HT1080 (cell line): Measurements from ENCODE around the gene PNPLA1. TPM values are rescaled to one million over a fixed set of nuclear protein-coding genes. Genes with fewer than 3 reads are reported as not detected.

ENCODE experiments used
- DNase-seq: peaks from one replicate; pipeline ENCODE4 v3.0.0-alpha.2; 2015; ENCODE audit warnings: low read depth
- total RNA-seq: library from RNA; depleted of rRNA; stranded (reverse); fragments of >200 nt; shearing (Covaris generic); gene quantifications from 2 replicates; pipeline ENCODE4 v1.2.3, GENCODE V29; 2014

Gene PNPLA1
- total RNA-seq, 1 experiment from 2014 or later = 0.03 TPM

DNA sequence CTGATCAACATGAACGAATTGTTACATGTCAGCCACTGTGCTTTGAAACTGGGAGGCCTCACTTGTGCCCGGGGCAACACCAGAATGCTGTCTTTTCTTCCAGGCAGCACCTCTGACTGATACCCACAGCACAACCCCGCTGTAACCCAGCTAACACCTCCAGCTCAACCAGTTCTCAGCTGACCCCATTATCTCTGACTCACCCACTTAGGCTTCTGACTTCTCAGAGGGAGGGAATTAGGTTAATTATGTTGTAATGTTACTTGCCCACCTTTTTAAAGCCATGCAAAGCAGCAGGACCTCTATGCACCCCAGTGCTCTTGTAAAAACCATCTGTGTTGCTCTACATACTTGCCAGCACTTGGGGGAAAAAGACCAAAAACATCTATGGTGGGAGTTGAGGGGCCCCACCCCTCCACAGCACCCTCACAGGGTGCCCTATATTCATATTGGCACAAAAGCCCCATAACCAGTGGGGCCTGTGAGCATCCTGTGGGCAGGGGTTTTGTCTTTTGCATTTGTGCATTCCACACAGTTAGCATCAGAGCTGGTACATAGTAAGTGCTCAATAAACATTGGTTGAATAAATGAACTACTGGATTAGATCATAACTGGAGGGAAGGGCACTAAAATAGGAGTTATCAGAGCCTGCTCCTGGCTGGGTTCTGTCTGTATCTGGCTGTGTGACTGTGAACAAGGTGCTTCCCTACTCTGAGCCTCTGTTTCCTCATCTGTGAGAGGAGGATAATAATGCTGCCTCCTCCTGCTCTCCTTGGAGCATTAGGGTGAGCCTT lies 44.6 kb downstream of the PNPLA1 start:
- DNase-seq = peak; percentile 17

- no peak for DNase-seq
These were observed 46.1 kb downstream of the PNPLA1 start for GRCh38 chr6:36315921-36316320.

- no peak for DNase-seq
These were observed 47.8 kb downstream of the PNPLA1 start for GRCh38 chr6:36317623-36318022.

DNA sequence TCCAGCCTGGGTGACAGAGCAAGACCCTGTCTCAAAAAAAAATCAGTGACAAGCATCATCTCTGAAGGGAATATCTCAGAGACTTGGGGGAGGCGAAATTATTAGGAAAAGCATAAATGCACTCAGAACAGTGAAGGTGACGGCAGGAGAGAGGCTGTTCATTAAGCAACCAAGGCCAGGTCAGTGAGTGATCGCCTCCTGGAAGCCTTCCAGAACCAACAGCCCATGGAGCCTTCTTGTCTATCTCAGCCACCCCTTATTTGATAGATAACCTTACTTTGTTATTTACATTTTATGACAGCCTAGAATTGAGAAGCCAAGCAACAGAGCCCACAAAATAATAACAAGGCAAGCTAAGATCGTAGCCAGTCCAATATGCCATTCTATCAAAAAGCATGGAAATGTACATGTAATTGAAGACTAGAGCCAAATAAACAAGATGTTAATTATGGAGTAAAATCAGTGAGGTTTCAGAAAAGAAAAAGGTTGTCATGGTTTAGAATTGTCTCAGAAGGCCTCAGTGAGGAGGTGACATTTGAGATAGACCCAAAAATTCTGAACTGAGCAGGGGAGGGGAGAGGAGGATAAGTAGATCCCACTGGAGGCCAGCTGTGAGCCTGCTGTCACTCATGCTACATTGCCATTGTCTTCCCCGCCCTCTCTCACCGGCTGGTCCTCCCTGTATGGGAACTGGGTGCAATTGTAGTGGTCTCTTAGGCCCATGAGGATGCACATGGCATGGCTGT lies 49.0 kb downstream of the PNPLA1 start:
- DNase-seq = no peak

- no peak for DNase-seq
These were observed 49.5 kb downstream of the PNPLA1 start for GRCh38 chr6:36319436-36319762.

DNA sequence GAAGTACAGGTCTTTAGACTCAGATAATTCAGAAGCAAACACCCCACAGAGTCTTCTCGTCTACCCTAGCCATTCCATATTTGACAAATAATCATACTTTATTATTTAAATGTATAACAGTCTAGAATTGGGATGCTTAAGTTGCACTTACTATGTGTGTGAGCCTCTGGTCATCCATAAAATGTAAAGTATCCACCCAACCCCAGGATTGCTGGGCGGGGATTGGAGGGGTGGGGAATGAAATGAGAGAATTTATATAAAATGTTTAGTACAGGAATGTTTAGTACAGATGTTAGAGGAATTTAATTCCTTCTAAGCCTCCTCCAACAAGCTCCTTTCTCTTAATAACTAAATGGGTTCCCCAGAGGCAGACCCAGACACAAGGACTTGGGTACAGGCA lies 50.0 kb downstream of the PNPLA1 start:
- no peak for DNase-seq

DNA sequence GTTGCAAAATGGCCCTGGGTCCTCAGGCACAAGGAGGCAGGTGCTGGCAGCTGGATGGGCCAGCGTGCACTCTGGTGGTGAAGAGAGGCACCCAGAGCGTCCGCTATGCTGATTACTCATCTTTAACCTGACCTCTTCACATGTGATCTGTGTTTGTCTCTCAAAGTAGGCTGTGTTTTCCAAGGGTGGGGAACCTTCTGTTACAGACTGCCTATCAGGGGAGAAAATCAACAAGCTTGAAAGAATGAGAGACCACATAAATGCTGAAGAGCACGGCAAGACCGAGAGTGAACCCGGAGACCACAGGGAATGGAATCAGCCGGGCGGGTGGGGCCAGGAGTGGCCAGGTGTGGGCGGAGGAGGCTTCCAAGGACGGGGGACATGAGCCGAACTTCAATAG lies 50.6 kb downstream of the PNPLA1 start:
- DNase-seq = peak; percentile 8

- no peak for DNase-seq
These were observed 52.7 kb downstream of the PNPLA1 start for GRCh38 chr6:36322591-36322990.

DNA sequence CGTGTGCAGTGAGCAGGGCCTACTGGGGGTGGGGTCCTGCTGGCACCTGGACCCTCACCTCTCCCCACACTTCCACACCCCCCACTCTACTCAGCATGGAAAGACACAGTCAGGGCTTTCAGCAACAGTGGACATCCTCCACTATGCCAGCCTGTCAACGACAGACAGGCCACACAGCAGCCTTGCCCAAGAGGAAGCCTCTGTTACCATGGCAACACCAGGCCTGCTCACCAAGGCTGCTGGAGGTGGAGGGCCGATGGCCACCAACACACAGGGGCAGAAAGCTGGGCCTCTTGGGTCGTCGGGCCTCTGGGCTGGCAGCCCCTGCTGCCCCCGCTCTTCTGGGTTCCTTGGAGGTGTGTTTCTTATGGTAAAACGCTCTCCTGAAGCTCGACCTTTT lies 53.2 kb downstream of the PNPLA1 start:
- no peak for DNase-seq

DNA sequence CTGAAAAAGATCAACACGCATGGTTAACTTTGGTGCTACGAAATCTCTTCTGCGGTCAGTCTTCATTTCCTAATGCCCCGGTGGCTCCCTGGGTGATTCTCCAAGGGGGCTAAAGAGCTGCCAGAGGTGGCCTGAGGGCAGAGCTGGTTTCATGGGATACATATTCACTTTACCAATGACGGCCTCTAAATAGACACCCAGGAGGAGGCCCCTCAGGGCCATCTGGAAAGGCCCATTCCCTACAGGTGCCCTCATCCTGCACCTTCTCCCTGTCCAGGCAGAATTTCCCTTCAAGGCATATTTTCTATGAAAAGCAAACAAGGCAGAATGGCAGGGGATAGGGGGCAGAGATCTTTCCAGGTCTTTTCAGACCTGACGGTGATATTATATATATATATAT lies 54.3 kb downstream of the PNPLA1 start:
- no peak for DNase-seq

DNA sequence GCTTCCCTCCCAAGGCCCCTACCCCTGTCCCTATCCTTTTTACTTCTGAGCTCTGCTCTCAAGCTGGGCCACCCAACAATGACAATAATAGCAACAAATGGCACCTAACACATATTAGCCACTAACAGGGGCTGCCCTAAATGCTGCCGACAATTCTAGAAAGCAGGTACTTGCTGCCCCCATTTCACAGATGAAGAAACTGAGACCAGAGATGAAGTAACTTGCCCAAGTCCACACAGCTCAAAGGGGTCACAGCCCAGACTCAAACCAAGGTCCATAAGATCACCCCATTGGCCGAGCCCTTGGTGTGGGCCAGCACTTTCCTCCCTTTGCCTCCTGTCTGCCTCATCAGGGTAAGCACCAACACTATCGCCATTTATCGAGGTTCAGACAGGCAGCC lies 54.9 kb downstream of the PNPLA1 start:
- no peak for DNase-seq

DNA sequence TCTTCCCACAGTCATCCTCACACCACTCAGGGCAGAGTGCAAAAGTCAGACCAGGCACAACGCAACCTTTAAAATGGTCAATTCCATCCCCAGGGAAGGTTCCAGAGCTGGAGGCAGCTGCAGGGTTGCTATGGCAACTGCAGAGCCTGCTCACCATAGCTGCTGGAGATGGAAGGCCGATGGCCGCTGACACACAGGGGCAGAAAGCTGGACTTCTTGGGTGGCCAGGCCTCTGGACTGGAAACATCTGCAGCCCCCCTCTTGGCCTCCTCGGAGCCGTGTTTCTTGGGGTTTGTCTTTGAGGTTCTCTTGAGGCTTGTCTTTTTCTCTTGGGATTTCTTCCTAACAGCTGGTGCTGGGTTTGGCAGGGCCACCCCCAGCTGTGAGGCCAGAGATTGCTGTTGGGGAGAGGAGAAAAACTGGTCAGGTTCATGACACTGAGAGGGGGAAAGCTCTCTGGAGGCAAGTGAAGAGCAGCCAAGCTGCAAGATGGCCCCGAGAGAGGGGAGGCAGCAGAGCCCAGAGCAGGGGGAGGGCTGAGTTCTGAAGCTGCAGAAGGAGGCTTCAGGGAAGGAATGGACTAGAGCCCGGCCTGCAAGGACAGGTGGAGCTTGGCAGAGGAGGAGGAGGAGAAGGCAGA lies 56.6 kb downstream of the PNPLA1 start:
- DNase-seq = no peak

DNA sequence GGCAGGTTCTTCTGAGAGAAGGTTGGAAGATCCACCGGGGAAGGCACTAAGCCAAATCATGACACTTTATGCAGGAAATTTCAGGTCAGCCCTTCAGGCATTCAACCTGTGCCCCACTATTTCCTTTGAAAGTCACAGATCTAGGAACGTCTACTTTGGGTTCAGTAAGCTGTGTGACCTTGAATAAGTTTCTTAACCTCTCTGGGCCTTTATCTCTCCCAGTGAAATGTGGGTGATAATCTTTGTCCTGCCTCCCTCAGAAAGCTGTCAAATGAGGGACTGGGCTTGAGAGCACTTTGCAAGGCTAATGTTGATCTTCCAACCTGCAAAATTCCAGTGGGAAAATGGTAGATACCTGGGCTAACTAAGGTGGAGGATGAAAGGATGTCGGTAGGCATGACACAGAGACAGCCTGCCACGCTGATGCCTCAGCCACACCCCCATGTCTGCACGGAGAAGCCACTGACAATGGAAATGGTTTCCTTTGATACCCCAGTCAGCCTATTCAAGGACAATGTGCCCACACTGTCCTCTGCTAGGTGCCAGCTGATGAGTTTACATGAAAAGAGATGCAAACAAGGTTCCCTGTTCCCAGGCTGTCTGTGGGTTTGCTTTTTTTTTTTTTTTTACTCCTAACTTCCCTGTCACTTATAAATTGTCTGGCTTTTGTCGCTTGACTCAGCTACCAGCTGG lies 57.5 kb downstream of the PNPLA1 start:
- DNase-seq = no peak

DNA sequence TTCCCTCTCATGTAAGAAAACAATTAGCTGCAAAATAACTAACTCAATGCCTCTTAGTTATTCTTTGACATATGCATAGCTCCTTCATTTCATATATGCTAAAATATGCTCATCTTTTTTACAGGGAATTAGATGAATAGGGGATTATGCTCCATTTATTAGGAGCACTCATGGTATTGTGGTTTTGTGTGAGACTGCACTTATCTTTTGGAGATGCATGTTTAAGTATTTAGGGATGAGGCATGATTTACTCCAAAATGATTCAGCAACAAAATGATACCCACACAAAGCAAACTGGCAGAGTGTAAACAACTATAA lies 58.0 kb downstream of the PNPLA1 start:
- DNase-seq = no peak

GRCh38 chr6:36328600-36328999 lies 58.7 kb downstream of the PNPLA1 start:
- no peak for DNase-seq

DNA sequence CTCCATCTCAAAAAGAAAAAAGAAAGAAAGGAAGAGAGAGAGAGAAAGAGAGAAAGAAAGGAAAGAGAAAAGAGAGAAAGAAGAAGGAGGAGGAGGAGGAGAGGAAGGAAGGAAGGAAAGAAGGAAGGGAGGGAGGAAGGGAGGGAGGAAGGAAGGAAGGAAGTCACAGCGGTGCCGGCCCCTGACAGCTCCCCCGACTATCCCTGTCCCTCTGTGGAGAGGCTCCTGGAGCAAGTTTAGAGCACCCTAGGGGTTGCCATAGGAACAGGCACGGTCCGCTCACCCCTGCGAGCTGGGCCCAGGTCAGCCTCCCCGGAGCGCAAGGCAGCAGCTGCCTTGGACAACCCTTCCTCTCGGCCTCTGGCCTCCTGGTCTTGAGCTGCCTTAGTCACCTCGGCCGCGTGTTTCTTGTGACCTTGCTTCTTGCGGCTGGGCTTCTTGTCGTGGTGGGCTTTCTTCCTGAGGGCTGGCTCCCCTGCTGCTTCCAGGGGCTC lies 60.0 kb downstream of the PNPLA1 start:
- DNase-seq = no peak

GRCh38 chr6:36330366-36330765 lies 60.5 kb downstream of the PNPLA1 start:
- DNase-seq = no peak

DNA sequence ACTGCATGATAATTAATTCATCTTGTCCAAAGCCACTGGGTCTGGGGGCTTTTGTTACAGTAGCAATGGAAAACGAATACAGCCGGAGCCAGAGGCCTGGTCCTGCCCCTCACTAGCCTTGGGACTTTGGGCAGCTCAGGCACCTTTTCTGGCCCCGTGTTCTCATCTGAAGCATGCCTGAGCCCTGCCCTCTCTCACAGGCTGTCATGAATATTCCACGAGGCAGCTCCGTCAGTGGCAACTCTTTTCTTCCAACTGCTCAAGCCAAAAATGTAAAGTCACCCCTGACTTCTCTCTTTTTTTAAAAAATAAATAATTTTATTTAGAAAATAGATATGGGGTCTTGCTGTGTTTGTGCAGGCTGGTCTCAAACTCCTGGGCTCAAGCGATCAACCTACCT lies 61.5 kb downstream of the PNPLA1 start:
- no peak for DNase-seq

DNA sequence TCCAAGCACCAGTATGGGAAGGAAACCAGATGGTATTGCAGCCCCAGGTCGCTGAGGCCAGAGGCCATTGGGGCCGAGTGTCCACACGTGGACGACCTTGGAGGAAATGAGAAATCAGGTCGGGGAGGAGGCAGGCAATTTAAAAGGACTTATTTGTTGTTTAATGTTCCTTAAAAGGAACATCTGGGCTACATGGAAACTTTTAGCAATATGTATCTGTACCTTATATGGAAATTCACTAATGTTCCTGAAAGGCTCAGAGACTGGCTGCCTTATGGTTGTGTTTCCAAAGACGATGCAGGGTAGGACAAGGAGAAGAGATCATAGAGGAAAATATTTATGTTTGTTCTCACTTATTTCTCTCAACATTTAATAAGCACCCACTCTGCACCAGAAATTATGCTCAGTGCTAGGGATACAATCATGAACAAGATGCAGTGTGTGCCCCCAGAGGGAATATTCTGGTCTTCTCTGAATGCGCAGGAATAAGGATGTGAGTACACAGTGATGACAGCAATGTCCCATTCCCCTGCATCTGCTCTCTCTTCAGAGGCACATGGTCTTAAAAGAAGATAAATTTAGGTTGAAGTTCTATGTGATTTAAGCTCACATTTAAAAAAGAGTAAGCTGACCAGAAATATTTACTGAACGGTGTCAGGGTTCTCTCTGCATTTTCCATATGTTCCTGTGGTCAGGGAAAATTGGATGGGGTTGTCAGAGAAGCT lies 63.5 kb downstream of the PNPLA1 start:
- DNase-seq = no peak

- no peak for DNase-seq
These were observed 64.3 kb downstream of the PNPLA1 start for GRCh38 chr6:36333931-36334725.
